Measurements from ENCODE around the gene SETDB1. TPM values are rescaled to one million over a fixed set of nuclear protein-coding genes. Genes with fewer than 3 reads are reported as not detected.

Gene SETDB1
- total RNA-seq, 1 donor from 2014 or later, result 51.1 TPM

DNA sequence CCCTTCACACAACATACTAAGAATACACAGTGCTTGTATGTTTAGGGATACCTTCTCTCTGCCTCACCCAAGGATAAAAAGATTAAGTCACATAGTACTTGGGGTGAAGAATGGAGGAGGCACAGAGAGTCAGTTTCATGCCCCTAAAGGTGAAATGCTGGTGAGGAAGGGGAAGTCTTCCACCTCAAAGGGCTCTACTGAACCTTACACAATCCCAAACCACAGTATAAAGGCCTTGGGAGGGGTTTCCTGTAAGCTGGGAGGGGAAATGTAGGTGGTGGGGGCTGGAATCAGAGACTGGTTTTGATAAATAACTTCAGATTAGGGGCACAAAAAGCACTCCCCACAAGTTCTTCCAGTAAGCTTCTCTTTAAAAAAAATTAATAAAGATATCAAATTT, 77.0 kb downstream of the SETDB1 start:
- DNase-seq (ENCODE audit: low read depth), result no peak

DNA sequence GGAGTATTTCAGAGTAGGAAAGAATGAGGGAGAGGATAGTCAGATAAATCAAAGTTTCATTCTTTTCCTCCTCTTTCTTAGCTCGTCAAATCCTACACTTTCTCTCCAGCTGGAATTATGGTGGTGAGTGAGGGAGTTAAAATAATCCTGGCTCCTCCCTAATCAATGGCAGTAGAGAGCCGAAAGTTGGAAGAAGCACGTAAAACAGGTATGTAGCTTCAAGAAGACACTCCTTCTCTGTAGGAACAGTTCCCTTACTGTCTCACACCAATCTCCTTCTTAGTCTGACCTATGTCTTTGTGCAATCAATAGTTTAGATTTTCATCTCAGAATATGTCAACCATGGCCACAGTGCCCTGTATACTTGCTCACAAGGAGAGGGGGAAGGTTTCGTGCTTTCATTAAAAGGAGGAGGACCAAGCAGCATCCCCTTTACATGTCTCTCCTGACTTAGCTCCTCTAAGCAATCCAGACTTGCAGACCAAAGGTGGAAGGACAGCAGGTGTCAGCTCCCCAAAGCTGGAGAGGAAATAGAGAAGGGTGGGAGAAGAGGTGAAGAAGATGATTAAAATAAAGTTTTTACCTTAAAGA, 79.7 kb downstream of the SETDB1 start:
- DNase-seq (ENCODE audit: low read depth), result no peak

DNA sequence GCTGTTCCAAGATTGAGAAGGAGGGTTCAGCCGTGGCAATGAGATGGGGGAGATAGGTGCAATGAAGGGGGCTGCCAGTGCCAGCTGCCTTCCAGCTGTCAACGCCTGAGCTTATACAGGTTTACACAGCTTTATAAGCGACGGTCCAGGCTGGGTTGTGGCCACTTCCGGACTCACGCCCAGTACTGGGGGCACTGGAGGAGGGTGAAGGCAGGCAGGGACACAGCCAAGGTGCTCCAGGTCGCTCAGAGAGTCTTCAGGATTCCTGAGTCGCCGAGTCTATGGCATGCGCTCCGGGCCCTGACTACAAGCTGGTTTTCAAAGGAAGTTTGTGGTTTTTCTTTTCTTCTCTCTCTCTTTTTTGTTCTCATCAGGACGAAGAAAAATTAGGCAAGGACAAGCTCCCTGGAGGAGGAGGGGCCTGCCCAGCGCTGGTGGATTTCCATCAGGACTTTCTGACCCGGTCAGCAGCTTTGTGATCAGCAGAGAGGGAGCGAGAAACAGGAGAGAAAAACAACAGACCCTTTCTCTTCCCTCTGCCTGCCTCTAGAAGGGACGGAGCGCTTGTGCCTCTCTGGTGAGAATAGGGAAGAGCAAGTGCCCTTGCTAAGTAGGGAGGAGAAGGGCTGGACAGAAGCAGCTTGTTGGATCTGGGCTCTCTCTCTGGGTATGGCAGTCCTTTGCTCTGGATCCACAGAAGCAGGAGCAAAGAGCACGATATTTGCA, 80.3 kb downstream of the SETDB1 start, which contains the start of gene MINDY1:
TSS of gene MINDY1 (minus strand) at position 576 of the 726 bp plus-strand sequence. CDS start 4,285 bp downstream, outside the sequence.
- DNase-seq (ENCODE audit: low read depth), result peak; percentile 87

DNA sequence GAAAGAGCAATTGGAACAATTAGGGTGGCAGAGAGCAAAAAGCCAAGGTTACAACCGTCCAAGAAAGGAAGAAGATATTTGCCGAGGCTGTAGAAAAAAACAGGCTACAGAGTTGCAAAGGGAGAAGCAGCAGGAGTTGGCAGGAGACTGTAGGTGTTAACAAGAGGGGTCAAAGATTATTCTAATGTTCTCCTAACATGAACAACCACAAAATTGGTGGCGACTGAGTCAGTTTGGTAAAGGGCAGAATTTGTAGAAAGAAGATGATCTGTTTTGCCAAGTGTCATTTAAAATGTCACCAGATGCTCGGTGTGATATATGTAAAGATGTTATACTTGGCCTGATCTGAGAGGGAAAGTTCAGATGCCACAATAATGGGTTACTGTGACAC, 81.7 kb downstream of the SETDB1 start:
- no peak for DNase-seq (ENCODE audit: low read depth)

DNA sequence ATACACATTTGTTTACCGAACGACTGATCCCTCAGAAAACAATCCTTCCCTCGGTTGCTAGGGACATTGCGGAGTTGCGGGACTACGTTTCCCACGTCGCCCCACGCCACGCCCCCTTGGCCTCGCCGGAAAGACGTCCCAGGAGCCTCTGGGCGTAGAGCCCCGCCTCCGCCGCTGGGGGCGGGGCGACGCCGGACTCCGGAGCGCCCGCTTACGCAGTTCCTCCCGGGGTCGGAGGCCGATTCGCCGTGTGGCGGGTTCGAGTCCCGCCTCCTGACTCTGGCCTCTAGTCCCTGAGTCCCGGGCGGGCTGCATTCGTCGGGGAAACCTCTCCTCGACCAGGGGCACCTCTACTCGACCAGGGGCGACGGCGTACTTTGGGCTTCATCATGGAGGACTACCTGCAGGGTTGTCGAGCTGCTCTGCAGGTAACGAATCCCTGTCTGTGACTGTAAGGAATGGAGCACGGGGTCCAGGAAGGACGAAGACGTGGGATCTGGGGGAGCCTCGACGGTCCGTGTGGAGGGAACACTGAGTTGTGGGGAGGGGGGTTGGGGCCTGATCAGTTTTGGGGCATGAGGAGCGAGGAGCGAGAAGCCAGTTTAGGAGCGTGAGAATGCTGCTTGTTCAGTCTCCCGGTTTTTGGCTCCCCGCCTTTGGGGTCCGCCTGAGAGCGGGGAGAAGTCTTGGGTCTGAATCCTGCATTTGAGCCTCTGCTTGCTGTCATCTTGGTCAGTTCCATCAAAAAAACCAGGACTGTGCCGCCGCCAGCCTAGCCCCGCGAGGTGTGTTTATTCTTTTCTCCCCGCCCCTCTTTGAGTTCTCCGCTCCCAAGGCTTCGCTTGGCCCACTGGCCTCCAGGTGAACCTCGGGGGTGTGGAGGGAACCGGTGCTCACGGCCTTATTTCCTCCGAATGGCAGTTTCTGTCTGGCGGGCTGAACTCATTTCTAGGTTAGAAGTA, 82.4 kb downstream of the SETDB1 start, which contains the start of gene PRUNE1:
TSS of gene PRUNE1 (plus strand) at position 206 of the 962 bp plus-strand sequence. CDS start at position 390, 184 bp downstream.
- DNase-seq (ENCODE audit: low read depth), result peak; percentile 94

DNA sequence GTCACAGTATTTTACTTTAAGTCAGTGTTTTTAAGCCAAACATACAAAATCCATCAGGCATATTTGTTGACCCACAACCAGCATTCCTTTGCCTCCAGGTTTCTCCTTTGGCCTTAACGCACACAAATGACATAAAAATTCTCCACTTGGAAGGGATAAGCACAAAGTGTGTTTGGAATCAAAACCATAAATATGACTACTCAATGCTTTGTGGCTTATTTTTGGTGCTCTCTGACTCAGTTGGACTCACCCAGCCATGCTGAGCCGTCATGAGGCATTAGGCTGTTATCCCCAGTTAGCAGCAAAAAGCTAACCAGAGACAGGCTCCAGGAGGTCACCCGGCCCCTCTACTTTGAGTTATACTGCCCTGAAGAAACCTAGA, 83.0 kb downstream of the SETDB1 start:
- peak; percentile 62 for DNase-seq (ENCODE audit: low read depth)

DNA sequence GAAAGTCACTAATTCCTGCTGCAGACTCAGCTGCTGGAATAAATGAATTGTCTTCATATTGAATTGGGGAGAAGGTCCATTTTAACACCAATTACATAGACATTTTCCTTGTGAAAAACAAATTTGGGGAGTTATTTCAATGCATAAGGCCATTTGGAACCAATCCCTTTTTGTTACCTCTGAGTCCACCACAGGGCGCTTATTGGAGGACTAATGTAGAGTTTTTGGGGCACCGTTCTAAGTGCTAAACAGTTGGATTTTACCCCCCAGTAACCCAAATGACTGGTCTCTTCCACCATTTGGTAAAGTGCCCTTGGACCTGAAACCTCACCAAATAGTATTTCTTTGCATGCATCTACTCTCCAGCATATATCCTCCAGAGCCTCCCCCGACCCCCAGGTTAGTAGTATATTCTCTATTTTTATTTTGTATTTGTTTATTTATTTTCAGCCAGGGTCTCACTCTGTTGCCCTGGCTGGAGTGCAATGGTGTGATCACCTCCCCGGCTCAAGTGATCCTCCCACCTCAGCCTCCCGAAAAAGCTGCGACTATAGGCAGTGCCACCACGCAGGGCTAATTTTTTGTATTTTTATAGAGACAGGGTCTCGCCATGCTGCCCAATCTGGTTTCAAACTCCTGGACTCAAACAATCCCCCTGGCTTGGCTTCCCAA, 83.6 kb downstream of the SETDB1 start:
- no peak for DNase-seq (ENCODE audit: low read depth)

DNA sequence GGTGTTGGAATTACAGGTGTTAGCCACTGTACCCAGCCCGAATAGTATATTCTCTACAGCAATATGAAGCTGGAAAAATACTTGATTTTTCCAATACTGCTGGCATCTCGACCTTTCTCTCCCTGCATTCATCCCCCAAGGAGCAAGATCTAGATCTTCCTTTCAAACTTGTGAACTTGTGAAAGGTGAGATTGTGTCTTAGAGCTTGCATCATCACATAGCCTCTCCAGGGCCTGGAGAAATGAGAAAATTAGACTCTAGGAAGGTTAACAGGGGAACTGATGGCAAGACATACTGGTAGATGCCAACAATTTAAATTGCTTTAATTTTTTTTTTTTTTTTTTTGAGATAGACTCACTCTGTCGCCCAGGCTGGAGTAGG, 84.2 kb downstream of the SETDB1 start:
- DNase-seq (ENCODE audit: low read depth), result no peak

DNA sequence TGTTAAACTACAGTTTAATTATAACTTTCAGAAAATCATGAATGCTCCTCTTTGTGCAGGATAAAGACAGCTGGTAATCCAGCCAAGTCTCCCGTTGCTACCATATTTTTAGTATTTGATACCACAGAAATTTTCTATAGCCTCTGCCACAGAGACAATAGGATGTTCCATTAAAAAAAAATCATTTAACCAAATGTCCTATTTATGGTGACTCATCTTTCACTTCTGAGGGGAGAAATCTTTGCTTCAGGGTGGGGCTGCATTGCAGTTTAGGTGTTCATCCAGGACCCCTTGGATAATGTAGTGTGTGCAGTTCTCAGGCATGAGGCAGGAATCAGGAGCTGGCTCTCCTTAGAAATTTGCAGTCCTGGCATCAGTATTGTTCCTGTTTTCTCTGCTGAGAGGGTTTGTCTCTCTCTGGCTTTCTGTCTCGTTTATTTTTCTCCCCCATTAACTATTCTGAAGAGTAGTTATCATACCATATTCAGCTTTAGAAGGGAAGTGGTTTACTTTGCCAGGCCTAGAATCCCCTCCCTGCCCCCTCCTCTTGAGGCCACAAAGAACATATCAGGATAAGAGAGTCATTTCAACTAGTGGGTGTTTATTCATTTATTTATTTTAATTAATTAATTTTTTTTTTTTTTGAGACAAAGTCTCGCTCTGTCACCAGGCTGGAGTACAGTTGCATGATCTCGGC, 85.1 kb downstream of the SETDB1 start:
- DNase-seq (ENCODE audit: low read depth), result no peak

DNA sequence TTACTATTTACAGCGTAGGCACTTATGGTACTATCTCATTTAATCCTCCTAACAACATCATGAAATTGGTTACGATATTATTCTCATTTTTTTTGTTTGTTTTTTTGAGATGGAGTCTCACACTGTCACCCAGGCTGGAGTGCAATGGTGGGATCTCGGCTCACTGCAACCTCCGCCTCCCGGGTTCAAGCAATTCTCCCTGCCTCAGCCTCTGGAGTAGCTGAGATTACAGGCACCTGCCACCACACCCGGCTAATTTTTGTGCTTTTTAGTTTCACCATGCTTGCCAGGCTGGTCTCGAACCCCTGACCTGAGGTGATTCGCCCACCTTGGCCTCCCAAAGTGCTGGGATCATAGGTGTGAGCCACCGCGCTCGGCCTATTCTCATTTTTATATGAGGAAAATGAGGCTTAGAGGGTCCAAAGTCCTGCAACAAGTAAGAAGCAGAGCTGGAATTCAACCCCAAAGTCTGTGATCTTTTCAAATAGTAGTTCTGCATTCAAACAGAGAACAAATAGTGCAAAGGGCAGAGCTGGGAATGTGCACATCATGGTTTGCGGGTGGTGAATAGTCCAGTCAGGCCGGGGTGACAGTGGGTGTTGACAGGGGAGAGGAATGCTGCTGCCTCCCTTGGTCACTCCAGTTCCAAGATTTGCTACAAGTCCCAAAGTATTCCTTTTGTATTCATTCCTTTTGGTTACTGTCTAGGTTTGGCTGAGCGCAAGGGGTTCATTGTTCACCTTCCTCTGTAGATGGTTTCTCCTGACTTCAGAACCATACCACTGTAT, 86.7 kb downstream of the SETDB1 start:
- DNase-seq (ENCODE audit: low read depth), result peak; percentile 75

DNA sequence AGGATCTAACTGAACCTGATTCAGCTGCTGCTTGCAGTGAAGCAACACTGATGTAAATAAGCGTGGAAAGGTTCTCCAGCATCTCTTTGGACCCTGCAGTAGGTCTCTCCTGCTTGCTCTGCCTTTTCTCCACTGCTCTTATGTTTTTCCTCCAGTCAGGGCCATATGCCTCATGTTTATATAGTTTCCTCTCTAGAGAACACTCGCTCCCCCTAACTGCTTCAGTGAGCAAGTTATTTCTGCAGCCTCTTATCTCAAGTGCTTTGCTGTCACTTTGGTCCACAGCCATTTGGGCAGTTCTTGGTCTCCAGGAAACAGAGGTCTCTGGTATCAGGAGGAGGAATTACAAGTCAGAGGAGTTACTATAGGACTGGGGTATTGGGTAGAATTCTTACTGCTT, 87.4 kb downstream of the SETDB1 start:
- DNase-seq (ENCODE audit: low read depth), result no peak

Other genes with a start within 250 kb of the SETDB1 start
- gene GOLPH3L, start 229.2 kb upstream of the SETDB1 start, total RNA-seq, result 13.4 and 28.2 TPM in 2 replicates
- not detected in 2 replicates for gene HORMAD1, start 205.5 kb upstream of the SETDB1 start, total RNA-seq
- gene CTSS, start 160.6 kb upstream of the SETDB1 start, total RNA-seq, result 39.5 and 77.3 TPM in 2 replicates
- 0.52 and 1.7 TPM in 2 replicates for gene CTSK, start 118.1 kb upstream of the SETDB1 start, total RNA-seq
- gene ARNT, start 49.8 kb upstream of the SETDB1 start, total RNA-seq, result 33.2 and 65.6 TPM in 2 replicates
- gene CTXND2, start 39.2 kb upstream of the SETDB1 start, total RNA-seq, result not detected in 2 replicates
- gene CERS2, start 48.5 kb downstream of the SETDB1 start, total RNA-seq, result 119 and 202 TPM in 2 replicates
- gene ANXA9, start 55.9 kb downstream of the SETDB1 start, total RNA-seq, result 0.30 and 1.6 TPM in 2 replicates
- 35.4 and 47.7 TPM in 2 replicates for gene MINDY1, start 80.5 kb downstream of the SETDB1 start, total RNA-seq
- 12.5 and 21.6 TPM in 2 replicates for gene PRUNE1, start 82.1 kb downstream of the SETDB1 start, total RNA-seq
- gene BNIPL, start 110.2 kb downstream of the SETDB1 start, total RNA-seq, result 0.40 TPM in 1 of 2 replicates, not detected in the other
- gene C1orf56, start 121.4 kb downstream of the SETDB1 start, total RNA-seq, result 0.52 and 1.1 TPM in 2 replicates
- gene CDC42SE1, start 133.3 kb downstream of the SETDB1 start, total RNA-seq, result 80.7 and 134 TPM in 2 replicates
- gene MLLT11, start 134.0 kb downstream of the SETDB1 start, total RNA-seq, result 6.1 and 6.6 TPM in 2 replicates
- gene GABPB2, start 144.4 kb downstream of the SETDB1 start, total RNA-seq, result 9.6 and 14.1 TPM in 2 replicates
- gene SEMA6C, start 220.3 kb downstream of the SETDB1 start, total RNA-seq, result 8.4 TPM in 1 of 2 replicates, not detected in the other
- not detected in 2 replicates for gene TNFAIP8L2, start 230.3 kb downstream of the SETDB1 start, total RNA-seq
- gene LYSMD1, start 239.5 kb downstream of the SETDB1 start, total RNA-seq, result 5.8 and 7.5 TPM in 2 replicates
- 16.8 and 20.0 TPM in 2 replicates for gene SCNM1, start 239.8 kb downstream of the SETDB1 start, total RNA-seq
- not detected in 2 replicates for gene TMOD4, start 249.6 kb downstream of the SETDB1 start, total RNA-seq

All from renal cortical epithelial cell (primary cell).